GM12874 (cell line): ENCODE data around the gene SIL1.

Source experiments
- TF ChIP-seq, protein P1 (sequence below): IDR thresholded peaks from 2 replicates; pipeline ENCODE4 v1.5.1; 2011; ENCODE audit warnings: low read depth, mild to moderate bottlenecking, control low read depth, low read length, moderate library complexity; ENCODE audit not compliant: insufficient read depth

SIL1 gene

GRCh38 chr5:139162448-139162847, 35.7 kb downstream of the SIL1 start:
- TF ChIP-seq, protein P1, sequence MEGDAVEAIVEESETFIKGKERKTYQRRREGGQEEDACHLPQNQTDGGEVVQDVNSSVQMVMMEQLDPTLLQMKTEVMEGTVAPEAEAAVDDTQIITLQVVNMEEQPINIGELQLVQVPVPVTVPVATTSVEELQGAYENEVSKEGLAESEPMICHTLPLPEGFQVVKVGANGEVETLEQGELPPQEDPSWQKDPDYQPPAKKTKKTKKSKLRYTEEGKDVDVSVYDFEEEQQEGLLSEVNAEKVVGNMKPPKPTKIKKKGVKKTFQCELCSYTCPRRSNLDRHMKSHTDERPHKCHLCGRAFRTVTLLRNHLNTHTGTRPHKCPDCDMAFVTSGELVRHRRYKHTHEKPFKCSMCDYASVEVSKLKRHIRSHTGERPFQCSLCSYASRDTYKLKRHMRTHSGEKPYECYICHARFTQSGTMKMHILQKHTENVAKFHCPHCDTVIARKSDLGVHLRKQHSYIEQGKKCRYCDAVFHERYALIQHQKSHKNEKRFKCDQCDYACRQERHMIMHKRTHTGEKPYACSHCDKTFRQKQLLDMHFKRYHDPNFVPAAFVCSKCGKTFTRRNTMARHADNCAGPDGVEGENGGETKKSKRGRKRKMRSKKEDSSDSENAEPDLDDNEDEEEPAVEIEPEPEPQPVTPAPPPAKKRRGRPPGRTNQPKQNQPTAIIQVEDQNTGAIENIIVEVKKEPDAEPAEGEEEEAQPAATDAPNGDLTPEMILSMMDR: no peak

- TF ChIP-seq, protein P1: no peak
Observed at GRCh38 chr5:139158791-139159190, 39.4 kb downstream of the SIL1 start.

DNA sequence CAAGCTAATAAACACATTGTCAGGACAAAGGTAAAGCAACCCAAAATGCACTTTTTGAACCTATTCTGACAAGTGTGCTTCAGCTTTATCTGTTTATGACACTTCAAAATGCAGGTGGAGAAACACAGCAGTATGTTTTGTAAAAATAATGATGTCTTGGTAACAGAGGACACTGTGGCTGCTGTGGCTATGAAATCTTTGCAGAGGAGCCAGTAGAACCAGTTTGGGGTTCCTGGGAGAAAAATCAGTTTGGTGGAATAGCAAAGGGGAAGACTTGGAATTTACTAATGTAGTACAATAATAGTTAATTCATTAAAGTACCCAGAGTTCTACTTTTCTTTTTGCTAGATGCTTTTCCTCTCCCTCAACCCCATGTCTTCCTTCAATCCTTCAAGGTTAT, 40.6 kb downstream of the SIL1 start:
- TF ChIP-seq, protein P1: no peak

DNA sequence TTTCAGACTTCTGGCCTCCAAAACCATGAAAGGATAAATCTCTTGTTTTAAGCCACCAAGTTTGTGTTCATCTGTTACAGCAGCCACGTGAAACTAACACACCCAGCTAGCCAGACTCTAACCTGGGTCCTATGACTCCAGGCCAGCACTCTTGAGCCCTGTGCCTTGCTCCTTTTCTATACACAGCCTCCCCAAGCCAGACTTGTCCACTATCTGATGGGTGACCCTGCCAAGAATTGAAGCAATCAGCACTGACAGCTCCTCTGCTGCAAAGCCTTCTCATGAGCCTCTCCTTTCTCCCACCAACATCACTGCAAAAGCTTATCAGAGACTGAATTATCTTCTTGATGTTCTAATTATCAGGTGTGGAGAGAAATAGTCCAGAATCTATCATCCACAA, 41.4 kb downstream of the SIL1 start:
- TF ChIP-seq, protein P1: no peak

GRCh38 chr5:139155333-139155732, 42.8 kb downstream of the SIL1 start:
- TF ChIP-seq, protein P1: no peak

- TF ChIP-seq, protein P1: no peak
Observed at GRCh38 chr5:139151902-139152301, 46.3 kb downstream of the SIL1 start.

DNA sequence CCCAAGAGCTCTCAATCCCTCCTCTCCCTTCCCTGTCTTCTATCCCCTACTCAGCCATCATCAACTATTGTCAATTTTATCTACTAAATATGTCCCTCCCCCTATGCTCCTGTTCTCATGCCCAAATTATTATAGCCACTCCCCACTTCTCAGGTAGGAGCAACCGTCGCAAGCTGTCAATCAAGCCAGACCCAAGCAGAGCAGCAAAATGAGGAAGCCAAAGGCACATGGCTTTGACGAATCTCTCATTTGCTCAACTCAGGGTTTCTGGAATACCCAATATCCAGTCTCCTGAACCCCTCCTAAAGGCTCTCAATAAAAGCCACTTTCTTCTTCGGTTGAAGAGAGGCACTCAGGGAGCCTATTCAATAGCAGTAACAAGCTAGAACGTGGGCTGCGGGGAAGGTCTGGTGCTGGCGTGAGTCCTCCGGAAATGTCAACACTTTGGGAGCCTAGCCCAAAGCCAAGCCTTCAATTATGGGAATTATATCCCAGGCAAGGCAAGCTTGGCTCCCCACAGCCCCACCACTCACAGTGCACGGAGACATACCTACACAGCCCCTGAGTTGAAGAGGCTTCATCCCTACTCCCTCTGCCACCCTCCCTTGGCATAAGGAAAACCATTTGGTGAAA, 47.7 kb downstream of the SIL1 start:
- TF ChIP-seq, protein P1: no peak
